NCI-H146 treated with DMSO at 0.1 percent for 48 hours (cell line): ENCODE data around the gene FOSB.
A peak's percentile ranks its signal among the peaks of the same experiment; 100 is the strongest.
"Not testable (repeated sequence)": the region's sequence is repeated elsewhere in the genome, so short reads cannot be mapped to it uniquely, and the experiment has no call there.

ENCODE experiments used
- DNase-seq: peaks from one replicate; lab custom pipeline; 2025; ENCODE audit not compliant: unreplicated experiment; lab: John Stamatoyannopoulos, UW

Gene FOSB

DNA sequence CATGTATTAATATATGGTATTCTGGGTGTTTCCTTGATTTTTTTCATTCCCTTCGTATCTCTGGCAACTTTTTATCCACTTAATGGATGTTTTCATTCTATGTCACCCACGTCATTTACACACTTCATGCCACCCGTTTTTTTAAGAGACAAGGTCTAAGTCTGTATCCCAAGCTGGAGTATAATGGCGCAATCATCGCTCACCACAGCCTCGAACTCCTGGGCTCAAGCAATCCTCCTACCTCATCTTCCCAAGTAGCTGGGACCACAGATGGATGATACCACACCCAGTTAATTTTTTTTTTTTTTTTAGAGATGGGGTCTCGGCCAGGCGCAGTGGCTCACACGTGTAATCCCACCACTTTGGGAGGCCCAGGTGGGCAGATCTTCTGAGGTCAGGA, 36.1 kb downstream of the FOSB start:
- DNase-seq: no peak

DNA sequence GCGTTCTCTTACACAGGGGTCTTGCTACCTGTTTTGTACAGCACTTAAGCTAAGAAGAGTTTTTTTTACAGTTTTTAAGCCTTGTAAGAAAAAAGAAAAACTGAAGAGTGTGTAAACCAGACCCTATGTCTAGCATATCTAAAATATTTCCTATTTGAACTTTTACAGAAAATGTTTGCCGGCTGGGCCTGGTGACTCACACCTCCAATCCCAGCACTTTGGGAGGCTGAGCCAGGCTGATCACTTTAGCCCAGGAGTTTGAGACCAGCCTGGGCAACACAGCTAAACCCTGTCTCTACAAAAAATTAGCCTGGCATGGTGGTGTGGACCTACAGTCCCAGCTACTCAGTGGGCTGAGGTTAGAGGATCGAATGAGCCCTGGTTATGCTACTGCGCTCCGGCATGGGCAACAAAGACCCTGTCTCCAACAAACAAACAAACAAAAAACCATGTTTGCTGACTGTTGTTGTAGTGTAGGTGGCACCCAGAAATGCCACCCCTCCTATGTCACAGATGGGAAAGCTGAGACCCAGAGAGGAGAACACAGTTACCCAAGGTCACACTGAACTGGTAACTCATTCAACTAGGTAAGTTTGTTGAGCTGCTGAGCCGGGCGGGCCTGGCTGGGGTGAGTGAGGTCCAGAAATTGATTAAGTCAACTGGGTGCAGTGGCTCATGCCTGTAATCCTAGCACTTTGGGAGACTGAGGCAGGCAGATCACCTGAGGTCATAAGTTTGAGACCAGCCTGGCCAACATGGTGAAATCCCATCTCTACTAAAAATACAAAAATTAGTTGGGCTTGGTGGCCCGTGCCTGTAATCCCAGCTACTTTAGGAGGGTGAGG, 37.6 kb downstream of the FOSB start:
- no peak for DNase-seq

DNA sequence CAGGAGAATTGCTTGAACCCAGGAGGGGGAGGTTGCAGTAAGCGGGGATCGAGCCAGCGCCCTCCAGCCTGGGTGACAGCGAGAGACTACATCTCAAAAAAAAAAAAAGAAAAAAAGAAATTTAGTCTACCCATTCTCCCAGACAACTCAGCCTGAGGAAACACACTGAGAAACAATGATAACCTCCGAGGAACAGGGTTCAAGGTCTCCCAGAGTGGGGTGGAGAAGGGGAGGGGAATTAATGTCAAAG, 38.1 kb downstream of the FOSB start:
- DNase-seq: no peak

DNA sequence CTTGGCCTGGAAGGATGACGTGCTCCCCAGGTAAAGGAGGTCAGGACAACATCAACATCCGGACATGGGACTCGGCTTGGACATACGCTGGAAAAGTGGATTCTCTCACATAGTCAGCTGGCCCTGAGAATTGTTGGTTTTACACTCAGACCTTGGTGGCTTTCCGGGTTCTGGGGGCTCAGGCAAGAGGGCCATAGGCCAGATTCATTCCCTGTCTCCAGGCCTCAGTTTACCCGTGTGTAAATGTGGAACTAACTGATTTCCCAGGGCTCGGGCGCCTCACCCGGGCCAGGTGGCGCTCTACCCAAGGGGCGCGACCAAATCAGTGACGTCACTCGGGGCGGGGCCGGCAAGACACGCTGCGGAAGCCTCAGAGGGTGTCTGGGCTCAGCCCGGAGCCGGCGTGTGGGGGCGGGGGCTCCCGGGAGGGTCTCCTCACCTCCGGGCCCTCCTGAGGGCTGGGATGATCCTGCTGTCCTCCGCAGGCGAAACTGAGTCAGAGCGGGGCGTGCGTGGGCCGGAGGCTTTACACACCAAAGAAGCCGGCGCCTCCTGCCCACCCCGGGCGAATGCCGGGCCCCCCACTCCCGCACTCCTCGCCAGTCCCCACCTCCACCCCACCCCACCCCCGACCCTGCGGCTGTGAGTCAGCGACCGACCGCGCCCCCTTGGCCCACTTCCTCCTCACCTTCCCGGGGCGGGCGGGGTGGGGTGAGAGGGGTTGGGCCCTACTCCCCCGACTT, 38.6 kb downstream of the FOSB start:
- peak; percentile 77 for DNase-seq

DNA sequence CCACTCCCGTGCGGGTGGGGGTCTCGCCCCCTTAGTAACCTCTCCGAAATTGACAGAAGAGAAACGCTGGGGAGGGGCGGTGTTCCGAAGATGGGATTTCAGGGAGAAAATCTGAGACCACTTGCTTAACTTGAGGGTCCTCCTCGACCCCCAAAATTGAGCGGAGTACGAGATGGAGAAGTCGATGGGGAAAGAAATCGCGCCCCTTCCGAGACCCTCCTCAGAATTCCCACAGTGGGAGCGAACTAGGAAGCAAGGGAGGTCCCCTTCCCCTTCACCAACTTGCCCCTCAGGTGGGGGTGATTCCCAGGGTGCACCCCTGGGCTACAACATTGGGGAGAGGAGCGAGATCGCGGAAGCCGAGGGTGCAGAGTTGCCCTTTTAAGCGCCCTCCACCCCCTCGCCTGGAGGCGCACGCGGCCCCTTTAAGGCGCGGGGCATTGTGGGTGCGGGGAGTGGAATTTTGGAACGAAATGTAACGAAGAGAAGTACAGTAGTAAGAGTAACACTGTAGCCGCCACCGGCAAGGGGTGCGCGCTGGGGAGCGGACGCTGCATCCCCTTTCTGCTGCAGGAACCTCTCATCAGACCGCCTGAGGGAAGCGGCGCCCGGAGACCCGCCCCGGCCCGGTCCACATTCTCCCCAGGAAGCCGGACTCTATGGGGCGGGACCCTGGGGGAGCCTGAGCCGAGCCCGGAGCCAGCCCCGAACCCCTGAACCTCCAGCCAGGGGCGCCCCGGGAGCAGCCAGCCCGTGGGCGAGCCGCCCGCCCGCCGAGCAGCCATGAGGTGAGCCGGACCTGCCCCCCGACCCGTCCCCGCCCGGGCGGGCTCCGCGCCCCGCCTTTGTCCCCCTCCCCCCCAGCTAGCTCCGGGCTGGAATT, 39.4 kb downstream of the FOSB start, which contains the start of gene VASP:
TSS of gene VASP (plus strand) at position 491 of the 883 bp plus-strand sequence. CDS start at position 784, 293 bp downstream.
- peak; percentile 45 for DNase-seq

DNA sequence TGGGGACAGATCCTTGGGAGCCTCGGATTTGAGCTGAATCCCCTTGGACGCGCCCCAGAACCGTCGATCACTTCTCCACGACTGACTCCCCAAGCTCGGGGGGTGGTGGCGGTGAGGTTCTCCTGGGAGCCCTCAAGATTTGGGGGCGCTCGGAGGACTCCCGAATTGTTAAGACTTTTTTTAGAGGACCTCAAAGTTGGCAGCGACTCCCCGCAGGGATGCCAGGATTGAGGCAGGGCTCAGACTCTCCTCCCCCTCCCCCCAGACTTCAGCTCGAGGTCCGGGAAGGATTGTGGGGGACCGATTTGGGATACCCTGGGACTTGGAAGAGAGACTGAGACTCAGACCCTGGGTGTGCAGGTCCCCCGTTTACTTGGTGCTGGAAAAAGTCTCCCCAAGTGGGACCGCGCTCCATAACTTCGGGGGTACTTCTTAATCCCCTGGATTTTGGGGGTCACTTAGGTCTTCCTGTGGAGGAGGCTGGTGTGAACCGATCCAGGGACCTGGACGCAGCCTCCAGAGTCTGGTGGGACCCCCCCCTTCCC, 40.1 kb downstream of the FOSB start:
- DNase-seq: no peak

DNA sequence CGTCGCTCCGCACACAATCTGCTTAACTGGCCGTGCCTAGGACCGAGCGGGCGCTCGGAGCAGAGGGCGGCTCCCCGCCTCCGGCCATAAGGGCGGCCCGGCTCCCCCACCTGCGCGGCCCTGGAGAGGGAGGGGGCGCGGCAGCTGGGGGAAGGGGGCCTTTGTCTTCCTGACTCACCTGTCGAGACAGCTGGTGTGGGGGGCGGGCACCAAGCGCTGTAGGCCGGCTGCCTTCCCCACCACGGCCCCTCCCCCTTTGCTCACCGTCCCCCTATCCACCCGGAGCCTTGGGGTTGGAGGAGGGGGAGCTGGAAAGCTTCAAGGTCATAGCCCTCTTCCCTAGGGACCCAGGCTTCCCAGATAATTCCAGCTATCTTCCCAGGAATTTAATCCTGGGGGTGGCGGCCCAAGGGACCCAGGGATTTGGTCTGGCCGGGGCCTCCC, 40.6 kb downstream of the FOSB start:
- DNase-seq: peak; percentile 41

DNA sequence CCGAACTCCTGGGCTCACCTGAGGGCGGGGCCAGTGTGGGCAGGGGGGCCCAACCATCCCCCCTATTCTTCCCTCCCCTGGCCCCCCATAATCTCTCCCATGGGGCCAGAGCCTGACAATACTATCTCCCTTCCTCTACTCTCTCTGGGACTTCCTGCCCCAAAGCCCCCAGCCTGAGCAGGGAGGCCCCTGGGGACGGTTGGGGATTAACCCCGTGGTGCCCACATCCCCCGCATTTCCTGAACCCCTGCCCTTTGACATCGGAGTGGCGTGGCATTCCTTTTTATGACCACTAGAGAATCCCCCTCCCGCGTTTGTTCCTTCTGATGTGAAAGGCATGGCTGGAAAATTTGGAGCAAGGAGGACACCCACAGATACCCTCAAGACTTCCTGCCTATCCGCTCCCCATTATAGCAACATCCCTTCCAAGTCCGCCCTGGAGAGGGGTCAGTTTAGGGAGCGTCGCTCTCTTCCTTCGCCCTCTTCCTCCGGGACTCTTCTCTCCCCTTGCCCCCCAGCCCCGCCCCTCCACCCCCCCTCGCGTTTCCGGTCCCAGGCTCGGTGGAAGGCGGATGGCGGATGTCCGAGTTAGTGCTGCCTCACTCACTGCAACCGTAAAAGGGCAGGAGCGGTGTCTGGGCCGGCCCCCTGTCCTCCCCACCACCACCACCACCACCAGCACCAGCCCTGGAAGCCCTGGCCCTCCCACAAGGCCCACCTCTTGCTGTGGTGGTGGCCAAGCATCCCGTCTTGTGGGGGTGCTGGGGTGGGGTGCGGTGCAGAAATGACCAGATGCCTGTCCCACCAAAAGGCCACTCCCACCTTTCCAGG, 41.3 kb downstream of the FOSB start:
- DNase-seq: no peak

DNA sequence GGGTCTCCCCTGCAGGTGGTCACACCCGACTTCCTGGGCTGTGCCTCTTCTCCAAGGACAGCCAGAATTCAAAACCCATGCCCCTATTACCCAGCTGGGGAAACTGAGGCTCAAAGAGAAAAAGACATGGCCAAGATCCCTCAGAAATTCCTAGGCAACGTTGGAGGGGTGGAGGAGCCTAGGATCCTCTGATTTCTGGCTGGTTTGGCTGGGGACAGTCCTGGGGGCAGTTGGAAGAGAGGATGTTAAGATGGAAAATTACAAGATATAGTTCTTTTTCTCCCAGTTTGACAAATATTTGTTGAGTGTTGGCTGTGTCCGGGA, 41.9 kb downstream of the FOSB start:
- no peak for DNase-seq

DNA sequence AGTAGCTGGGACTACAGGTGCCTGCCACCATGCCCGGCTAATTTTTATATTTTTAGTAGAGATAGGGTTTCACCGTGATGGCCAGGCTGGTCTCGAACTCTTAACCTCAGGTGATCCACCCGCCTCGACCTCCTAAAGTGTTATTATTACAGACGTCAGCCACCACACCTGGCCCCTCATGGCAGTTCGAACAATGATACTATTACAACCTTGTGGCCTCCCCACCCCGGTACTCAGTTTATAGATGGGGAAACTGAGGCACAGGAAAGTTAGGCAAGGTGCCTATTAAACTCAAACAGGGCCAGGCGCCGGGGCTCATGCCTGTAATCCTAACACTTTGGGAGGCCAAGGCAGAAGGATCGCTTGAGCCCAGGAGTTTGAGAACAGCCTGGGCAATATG, 42.6 kb downstream of the FOSB start:
- not testable (repeated sequence) for DNase-seq

DNA sequence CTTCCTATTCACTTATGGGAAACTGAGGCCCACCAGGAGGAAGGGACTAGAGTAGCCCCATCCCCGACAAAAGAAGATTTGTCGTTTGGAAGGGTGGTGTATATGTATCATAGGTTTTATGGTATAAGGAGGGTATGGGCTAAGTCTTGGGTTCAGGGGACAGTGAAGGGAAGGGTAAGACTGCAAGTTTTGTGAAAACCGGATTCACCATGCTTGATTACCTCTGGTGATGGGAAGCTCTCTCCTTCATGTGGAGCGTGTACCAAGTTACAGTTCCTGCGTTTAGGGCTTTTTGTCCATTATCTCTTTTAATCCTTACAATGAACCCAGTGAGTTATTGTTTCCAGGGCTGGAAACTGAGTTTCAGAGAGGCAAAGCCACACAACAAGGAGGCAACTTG, 43.3 kb downstream of the FOSB start:
- no peak for DNase-seq

DNA sequence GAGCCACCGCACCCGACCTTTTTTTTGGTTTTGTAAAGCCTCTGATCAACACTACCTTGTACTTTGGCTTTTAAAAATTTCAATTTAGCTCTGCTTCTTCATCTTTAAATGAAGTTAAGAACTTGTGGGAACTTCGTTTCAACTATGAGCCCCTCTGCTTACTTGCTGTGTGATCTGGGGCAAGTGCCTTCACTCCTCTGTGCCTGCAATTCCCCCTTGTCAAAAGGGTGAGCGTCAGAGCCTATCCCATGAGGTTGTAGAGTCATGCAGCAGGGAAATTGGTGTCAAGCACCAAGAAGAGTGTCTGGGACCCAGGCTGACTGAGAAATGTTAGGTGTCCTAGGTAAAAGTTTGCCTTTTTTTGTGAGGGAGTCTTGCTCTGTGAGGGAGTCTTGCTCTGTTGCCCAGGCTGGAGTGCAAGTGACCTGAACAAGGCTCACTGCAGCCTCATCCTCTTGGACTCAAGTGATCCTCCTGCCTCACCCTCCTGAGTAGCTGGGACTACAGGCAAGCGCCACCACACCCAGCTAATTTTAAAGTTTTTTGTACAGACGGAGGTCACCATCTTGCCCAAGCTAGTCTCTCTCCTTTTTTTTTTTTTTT, 45.2 kb downstream of the FOSB start:
- DNase-seq: no peak

DNA sequence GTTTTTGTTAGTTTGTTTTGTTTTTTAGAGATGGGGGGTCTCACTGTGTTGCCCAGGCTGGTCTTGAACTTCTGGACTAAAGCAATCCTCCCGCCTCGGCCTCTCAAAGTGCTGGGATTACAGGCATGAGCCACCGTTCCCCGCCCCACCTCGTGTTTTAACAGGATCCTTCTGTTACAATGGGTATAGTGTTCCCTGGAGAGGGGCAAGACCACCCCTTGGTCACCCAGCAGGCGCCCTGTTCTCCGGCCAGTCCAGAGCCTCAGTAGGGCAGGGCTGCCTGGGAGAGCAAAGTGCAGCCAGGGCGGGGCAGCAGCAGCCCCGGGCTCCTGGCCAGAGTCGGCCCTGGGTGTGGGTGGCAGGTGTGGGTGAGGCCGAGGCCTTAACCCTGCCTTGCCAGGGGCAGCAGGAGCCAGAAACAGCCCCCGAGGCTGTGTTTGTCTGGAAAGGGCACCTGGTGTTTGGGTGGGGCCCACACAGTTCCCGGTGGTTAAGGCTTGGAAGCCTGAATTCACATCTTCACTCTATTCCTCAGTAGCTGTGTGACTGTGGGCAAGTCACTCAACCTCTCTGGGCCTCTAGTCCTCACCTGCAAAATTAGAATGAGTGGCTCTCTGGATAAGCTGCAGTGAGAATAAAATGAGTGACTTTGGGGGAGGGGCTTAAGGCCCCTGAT, 46.7 kb downstream of the FOSB start:
- no peak for DNase-seq

DNA sequence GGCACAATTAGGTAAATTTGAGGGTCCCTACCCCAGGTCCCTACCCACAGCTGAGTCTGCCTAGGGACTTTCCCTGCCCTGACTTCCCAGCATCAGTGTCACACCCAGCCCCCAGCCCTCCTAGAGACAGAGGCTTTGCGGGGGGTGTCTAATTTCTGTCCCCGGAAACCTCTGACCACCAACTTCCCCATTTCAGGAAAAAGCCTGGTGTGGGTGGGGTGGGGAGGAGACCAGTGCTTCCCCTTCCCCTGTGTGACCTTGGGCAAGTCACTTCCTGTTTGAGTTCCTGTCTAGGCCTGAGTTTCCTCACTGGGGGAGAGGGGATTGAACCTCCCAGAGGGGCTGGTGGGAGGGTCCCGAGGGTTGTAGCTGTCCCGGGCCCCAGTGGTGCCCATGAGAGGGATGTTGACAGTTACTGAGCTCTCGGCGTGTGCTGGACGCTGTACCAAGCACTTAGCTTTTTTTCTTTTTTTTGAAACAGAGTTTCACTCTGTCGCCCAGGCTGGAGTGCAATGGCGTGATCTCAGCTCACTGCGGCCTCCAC, 47.4 kb downstream of the FOSB start:
- DNase-seq: no peak

DNA sequence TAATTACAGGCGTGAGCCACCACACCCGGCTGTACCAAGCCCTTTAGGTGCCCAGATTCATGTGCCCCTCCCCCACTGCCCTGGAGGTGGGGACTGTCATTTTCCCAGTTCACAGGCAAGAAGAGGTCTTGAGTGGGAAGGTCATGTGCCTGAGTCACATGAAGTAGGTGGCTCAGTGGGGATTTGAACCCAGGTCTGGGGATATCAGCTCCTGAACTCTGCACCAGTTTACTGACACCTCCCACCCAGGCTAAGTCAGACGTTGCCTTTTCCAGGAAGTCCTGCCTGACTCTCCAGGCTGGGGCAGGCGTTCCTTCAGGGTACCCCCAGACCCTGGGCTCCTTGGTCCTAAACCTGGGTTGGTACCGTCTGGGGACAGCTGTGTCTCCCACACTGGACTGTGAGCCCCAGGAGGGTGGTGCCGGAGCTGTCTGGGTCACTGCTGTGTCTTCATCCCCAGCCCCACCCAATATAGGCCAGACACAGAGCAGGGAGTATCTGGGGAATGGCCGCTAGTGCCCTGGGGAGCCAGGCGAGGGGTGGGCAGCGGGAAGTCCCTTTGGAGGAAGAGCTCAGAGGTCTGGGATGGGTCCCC, 48.1 kb downstream of the FOSB start:
- no peak for DNase-seq

DNA sequence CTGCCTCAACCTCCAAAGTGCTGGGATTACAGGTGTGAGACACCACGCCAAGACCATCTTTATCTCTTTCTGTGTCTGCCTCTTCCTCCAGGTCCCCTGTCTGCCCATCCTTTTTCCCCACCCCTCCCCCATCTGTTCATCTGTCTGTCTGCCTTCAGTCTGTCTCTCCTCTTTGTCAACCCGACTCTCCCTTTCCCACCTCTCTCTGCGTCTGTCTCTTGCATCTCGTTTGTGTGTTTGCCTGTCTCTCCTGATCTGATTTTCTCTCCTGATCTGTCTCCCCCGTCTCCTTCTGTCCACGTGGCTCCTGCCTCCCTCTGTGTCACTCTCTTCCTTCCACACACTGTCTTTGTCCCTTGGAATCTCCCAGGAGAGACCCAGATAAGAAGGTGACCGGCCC, 49.4 kb downstream of the FOSB start:
- DNase-seq: no peak

DNA sequence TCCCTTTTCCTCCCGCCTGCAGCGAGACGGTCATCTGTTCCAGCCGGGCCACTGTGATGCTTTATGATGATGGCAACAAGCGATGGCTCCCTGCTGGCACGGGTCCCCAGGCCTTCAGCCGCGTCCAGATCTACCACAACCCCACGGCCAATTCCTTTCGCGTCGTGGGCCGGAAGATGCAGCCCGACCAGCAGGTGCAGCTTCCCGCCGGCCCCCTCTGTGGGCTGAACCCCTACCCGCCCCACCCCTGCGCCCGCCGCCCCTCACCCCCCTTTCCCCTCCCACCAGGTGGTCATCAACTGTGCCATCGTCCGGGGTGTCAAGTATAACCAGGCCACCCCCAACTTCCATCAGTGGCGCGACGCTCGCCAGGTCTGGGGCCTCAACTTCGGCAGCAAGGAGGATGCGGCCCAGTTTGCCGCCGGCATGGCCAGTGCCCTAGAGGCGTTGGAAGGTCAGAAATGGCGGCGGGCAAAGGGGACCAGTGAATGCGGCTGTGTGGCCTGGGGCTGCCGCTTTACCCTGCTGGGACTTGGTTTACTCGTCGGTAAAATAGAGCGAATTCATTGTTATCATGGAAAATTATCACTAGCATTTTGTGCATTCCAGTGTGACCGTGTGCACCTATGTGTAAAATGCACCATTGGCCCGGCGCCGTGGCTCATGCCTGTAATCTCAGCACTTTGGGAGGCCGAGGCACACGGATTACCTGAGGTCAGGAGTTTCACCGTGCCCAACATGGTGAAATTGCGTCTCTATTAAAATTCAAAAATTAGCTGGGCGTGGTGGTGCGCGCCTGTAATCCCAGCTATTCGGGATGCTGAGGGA, 50.1 kb downstream of the FOSB start:
- DNase-seq: no peak

DNA sequence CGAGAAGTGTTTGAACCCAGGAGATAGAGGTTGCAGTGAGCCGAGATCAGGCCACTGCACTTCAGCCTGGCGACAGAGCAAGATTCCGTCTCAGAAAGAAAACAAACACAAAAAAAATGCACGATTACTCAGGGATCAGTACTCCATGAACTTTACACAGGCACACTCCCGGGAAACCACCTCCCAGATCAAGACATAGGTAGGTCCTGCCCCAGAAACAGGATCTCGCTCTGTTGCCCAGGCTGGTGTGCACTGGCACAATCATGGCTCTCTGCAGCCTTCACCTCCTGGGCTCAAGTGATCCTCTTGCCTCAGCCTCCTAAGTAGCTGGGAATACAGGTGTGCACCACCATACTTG, 50.7 kb downstream of the FOSB start:
- DNase-seq: no peak
